ENCODE measurements around the gene FXYD6.

DNA sequence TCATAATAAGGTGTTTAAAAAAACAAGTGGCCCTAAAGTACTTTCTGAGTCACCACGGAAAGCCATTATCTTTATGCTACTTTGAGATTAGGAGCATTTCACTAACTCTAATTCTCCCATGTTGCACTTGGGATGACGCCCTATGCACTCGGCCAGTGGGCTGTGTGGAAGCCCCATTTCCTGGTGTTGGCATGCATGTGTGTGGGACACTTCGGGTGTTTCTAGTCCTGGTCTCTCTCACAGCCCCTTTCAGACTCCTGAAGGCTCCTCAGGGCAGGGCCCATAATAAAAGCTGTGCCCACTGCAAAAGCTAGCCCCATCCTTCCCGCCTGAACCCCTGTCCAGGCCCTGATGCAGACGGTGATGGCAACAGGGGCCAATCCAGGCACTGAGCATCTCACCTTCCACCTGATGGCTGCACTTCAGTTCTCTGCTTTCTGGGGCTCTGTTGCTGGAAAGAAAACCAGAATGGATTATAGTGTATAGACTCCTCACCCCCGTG, 37.0 kb downstream of the FXYD6 start:
- TF ChIP-seq, protein P1, sequence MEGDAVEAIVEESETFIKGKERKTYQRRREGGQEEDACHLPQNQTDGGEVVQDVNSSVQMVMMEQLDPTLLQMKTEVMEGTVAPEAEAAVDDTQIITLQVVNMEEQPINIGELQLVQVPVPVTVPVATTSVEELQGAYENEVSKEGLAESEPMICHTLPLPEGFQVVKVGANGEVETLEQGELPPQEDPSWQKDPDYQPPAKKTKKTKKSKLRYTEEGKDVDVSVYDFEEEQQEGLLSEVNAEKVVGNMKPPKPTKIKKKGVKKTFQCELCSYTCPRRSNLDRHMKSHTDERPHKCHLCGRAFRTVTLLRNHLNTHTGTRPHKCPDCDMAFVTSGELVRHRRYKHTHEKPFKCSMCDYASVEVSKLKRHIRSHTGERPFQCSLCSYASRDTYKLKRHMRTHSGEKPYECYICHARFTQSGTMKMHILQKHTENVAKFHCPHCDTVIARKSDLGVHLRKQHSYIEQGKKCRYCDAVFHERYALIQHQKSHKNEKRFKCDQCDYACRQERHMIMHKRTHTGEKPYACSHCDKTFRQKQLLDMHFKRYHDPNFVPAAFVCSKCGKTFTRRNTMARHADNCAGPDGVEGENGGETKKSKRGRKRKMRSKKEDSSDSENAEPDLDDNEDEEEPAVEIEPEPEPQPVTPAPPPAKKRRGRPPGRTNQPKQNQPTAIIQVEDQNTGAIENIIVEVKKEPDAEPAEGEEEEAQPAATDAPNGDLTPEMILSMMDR (IDR thresholded peaks at IDR 0.05; ENCODE audit: low read depth, low read length): no peak
- TF ChIP-seq POLR2A (IDR thresholded peaks at IDR 0.05; ENCODE audit: extremely low read depth, insufficient read length) (no peak), MYC (IDR thresholded peaks at IDR 0.05; ENCODE audit: low read depth, low read length) (no peak)

Measured in NB4 (cell line).